Mononuclear cell (primary cell): Measurements from ENCODE around the gene SEPTIN12. TPM values are rescaled to one million over a fixed set of nuclear protein-coding genes. Genes with fewer than 3 reads are reported as not detected.

ENCODE experiments used
- H3K27me3 ChIP-seq: 2 replicates; pipeline ENCODE4 v1.6.0; 2011; ENCODE audit warnings: low read length, control low read depth; ENCODE audit not compliant: insufficient read depth
- H3K4me1 ChIP-seq: 2 replicates; pipeline ENCODE4 v1.5.1; 2011; ENCODE audit warnings: mild to moderate bottlenecking, low read length, control low read depth; ENCODE audit not compliant: insufficient read depth
- H3K4me3 ChIP-seq: 2 replicates; pipeline ENCODE4 v1.5.1; 2011; ENCODE audit warnings: mild to moderate bottlenecking, low read length, moderate library complexity
- H3K9me3 ChIP-seq: 2 replicates; pipeline ENCODE4 v1.5.1; 2011; ENCODE audit warnings: low read depth, mild to moderate bottlenecking, control low read depth, low read length
- total RNA-seq: library from RNA; depleted of rRNA; stranded (reverse); fragments of >200 nt; gene quantifications from one replicate; pipeline ENCODE4 v1.2.3, GENCODE V29; 2012

The SEPTIN12 gene
- total RNA-seq, 1 donor: not detected

- Histone ChIP-seq H3K4me3 (no peak overlapping the region), H3K4me1 (no peaks in the 10 kb centered on the region), H3K9me3 (no peaks in the 10 kb centered on the region), H3K27me3 (no peaks in the 10 kb centered on the region)
Observed at GRCh38 chr16:4760221-4760910, 27.8 kb downstream of the SEPTIN12 start.

DNA sequence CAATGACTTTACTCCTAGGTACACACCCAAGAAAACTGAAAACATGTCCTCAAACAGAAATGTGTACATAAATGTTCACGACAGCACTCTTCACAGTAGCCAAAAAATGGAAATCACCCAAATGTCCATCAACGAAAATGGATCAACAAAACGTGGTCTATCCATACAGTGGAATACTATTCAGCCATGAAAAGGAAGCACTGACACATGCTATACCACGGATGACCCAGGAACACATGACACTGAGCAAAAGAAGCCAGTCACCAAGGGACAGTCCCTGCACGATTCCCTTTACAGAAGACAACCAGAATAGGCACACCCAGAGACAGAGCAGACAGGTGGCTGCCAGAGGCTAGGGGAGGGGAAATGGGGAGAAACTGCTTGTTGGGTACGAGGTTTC is 32.5 kb downstream of the SEPTIN12 start:
- no peaks in the 10 kb centered on the region for H3K9me3 ChIP-seq
- H3K27me3 ChIP-seq: no peaks in the 10 kb centered on the region
- H3K4me3 ChIP-seq: no peak overlapping the region
- no peaks in the 10 kb centered on the region for H3K4me1 ChIP-seq

GRCh38 chr16:4754865-4755264 is 33.3 kb downstream of the SEPTIN12 start:
- no peaks in the 10 kb centered on the region for H3K27me3 ChIP-seq
- H3K4me1 ChIP-seq: no peaks in the 10 kb centered on the region
- no peaks in the 10 kb centered on the region for H3K9me3 ChIP-seq
- H3K4me3 ChIP-seq: no peak overlapping the region

- no peaks in the 10 kb centered on the region for H3K27me3 ChIP-seq
- no peak overlapping the region for H3K4me3 ChIP-seq
- no peaks in the 10 kb centered on the region for H3K9me3 ChIP-seq
- no peaks in the 10 kb centered on the region for H3K4me1 ChIP-seq
Observed at GRCh38 chr16:4753227-4753626, 34.9 kb downstream of the SEPTIN12 start.

DNA sequence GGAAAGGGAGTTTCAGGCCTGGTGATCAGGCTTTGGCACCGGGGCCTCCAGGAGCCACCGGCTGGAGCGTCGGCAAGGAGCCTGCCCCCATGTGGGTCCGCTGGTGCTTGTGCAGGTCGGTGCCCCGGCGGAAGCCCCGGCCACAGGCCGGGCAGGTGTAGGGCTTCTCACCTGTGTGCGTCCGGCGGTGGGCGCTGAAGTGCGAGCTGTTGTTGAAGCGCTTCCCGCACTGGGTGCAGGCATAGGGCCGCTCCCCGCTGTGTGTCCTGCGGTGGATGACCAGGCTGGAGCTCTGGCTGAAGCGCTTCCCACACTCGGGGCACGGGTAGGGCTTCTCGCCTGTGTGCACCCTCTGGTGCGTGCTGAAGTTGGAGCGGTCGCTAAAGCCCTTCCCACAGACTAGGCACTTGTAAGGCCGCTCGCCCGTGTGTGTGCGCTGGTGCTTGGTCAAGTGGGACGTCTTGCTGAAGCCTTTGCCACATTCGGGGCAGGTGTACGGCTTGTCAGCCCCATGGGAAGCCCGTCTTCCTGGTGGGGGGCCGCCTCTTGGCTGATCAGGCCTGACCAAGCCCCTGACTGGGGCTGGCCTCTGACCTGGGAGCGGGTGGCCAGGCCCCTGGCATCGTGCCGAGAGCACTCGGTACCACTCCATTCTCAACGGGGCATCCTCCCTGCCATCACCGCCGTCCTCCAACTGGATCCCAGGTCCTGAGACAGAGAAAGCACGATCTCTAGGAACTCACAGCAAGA is 35.6 kb downstream of the SEPTIN12 start:
- Histone ChIP-seq H3K9me3 (no peaks in the 10 kb centered on the region), H3K4me3 (no peak overlapping the region), H3K4me1 (no peaks in the 10 kb centered on the region), H3K27me3 (no peaks in the 10 kb centered on the region)

- H3K4me3 ChIP-seq: no peak overlapping the region
- no peaks in the 10 kb centered on the region for H3K9me3 ChIP-seq
- H3K4me1 ChIP-seq: no peaks in the 10 kb centered on the region
- H3K27me3 ChIP-seq: no peaks in the 10 kb centered on the region
Observed at GRCh38 chr16:4750896-4751295, 37.2 kb downstream of the SEPTIN12 start.

- no peaks in the 10 kb centered on the region for H3K9me3 ChIP-seq
- H3K27me3 ChIP-seq: no peaks in the 10 kb centered on the region
- no peak overlapping the region for H3K4me3 ChIP-seq
- no peaks in the 10 kb centered on the region for H3K4me1 ChIP-seq
Observed at GRCh38 chr16:4749700-4750257, 38.4 kb downstream of the SEPTIN12 start.

DNA sequence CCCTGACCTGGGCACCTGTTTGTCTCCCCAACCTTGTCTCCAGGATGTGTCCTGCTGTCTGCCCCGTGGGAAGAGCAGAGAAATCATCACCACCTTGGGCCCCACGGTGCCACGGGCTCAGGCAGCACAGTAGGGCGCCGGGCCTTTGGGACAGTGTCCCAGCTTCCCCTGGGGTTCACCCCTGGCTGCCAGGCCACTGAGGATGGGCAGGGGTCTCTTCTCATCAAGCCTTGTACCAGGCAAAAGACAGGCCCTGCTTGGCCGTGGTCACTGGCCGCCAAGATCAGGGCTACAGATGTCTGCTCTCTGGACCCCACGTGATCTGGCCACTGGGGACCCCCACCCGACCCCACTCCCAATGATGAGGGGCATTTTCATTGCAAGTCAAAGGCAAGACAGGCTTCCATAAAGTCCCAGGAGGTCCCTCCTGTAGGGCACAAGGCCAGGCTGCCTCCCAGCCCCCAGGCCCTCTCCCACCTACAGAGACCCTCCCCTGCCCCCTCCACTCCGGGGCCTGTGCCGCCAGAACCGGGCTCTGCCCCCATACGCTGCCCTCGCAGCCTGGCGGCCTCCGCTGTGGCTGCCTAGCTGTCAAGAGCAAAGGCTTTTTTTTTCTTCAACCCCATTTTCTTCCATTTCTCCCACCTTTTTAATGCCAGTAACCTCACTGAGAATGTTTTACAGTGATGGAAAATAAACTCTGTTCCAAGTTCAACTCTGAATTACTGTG is 39.3 kb downstream of the SEPTIN12 start:
- Histone ChIP-seq H3K27me3 (no peaks in the 10 kb centered on the region), H3K4me3 (no peak overlapping the region), H3K4me1 (no peaks in the 10 kb centered on the region), H3K9me3 (no peaks in the 10 kb centered on the region)

DNA sequence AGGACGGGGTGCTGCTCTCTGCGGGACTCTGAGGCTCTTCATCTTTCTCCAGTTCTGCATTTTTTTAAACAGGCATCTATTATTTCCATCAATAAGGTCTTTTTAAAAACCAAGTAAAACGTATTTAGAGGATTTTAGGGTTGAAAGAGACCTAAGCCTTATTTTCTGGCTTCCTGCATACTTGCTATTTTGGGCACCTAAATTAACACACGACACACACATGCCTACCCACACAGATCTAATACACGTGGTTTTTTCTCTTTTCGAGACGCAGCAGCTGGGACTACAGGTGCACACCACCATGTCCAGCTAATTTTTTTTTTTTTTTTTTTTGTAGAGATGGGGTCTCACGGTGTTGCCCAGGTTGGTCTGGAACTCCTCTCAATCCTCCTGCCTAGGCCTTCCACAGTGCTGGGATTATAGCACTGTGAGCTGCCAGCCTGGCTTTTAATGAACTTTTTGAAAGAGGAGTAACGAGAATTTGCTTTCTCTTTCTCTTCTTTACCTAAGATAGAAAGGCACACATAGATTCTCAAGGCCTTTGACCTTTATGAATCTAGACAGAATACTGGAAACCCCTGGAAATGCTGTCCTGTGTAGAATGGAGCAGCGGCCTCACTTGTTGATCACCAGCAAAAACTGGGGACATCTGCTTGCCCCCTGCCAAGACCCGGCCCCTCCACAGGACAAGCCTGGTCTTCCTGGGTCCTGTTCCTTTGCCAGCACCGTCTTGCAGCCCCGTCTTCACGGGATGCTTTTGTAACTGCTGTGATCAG is 40.1 kb downstream of the SEPTIN12 start:
- Histone ChIP-seq H3K9me3 (no peaks in the 10 kb centered on the region), H3K4me1 (no peaks in the 10 kb centered on the region), H3K27me3 (no peaks in the 10 kb centered on the region), H3K4me3 (no peak overlapping the region)

DNA sequence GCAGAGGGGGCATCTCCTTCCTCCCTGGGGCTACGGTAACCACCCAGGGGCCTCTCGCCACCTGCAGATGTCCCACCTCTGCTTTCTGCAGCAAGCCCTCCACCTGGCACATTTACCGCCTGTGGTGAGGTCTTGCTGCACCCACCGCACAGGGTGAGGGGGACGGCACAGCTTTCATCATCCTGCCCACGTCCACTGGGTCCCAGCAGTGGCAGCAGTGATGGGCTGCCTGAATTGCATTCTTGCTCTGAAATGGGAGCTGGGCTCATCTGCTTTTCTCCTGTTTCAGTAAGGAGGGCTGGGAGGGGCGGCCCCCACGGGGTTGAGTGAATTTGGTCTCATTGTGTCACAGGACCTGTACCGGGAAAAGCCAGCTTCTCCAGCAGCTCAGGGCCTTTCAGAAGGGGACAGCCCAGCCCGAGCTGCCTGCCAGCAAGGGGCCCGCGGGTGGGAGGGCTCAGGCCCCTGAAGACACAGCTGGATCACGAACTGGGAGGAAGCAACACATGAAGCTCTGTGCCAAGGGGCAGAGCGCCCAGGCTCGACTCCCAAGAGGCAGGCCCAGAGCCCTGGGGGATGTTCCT is 41.1 kb downstream of the SEPTIN12 start:
- Histone ChIP-seq H3K4me3 (no peak overlapping the region), H3K9me3 (no peaks in the 10 kb centered on the region), H3K27me3 (no peaks in the 10 kb centered on the region), H3K4me1 (no peaks in the 10 kb centered on the region)

- Histone ChIP-seq H3K27me3 (no peaks in the 10 kb centered on the region), H3K9me3 (no peaks in the 10 kb centered on the region), H3K4me3 (no peak overlapping the region), H3K4me1 (no peaks in the 10 kb centered on the region)
Observed at GRCh38 chr16:4746215-4746614, 41.9 kb downstream of the SEPTIN12 start.

- Histone ChIP-seq H3K9me3 (no peaks in the 10 kb centered on the region), H3K27me3 (no peaks in the 10 kb centered on the region), H3K4me3 (no peak overlapping the region), H3K4me1 (no peaks in the 10 kb centered on the region)
Observed at GRCh38 chr16:4745274-4745569, 42.9 kb downstream of the SEPTIN12 start.

DNA sequence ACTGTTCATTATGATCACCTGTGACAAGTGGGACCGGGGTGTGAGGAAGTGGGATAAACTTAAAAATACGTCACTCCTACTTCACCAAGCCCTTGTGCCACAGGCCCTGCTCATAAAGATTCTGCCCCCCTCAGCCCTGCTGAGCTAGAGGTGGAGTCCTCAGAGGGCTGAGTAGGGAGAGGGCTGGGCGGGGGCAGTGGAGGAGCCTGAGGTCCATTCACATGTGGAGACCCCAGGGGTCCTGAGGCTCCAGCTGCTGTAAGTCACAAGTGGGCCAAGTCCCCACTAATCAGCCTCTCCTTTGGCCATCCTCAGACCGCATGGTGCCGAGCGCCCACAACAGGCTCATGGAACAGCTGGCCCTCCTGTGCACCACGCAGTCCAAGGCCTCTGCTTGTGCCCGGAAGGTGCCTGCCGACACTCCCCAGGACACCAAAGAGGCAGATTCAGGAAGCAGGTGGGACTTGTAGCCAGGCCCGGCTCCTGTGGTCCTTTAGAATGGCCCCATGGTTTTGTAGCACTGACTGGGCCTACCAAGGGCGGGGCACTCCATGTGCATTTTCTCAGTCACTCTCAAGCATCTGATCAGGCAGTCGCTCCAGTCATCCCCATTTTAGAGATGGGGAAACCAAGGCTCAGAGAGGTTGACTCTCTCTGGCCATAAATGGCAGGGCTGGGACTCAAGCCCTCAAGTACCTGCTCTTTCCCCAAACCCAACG is 43.4 kb downstream of the SEPTIN12 start:
- Histone ChIP-seq H3K27me3 (no peaks in the 10 kb centered on the region), H3K4me3 (no peak overlapping the region), H3K9me3 (no peaks in the 10 kb centered on the region), H3K4me1 (no peaks in the 10 kb centered on the region)
